Loucy (cell line): Measurements from ENCODE around the gene EPB41L5.

Experiments used
- EZH2phosphoT487 ChIP-seq: fragments of 200-600 bp; IDR thresholded peaks from 2 replicates; pipeline ENCODE4 v1.6.1; 2018; ENCODE audit warnings: antibody characterized with exemption, mild to moderate bottlenecking, moderate library complexity, borderline replicate concordance
- TF ChIP-seq, protein P1 (sequence below): fragments of 200-600 bp; sonication (generic); conservative IDR thresholded peaks from 2 replicates; pipeline ENCODE4 v1.5.1; 2014; ENCODE audit warnings: mild to moderate bottlenecking, antibody characterized with exemption, low read length

DNA sequence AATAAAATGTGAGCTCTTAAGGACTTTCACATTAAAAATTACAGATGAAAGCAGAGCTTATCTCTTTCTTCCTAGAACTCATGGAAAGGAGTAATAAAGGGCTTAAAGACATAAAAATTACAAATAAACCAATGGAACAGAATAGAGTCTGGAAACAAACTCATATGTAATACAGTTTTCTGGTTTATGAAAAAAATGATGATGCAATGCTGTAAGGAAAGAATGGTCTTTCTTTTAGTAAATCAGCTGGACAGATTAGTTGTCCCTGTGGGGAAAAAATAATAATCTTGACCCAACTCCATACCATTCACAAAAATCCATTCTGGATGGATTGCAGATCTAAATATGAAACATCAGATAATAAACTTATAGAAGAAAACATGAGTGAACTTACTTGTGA lies 156.1 kb downstream of the EPB41L5 start:
- TF ChIP-seq, protein P1, sequence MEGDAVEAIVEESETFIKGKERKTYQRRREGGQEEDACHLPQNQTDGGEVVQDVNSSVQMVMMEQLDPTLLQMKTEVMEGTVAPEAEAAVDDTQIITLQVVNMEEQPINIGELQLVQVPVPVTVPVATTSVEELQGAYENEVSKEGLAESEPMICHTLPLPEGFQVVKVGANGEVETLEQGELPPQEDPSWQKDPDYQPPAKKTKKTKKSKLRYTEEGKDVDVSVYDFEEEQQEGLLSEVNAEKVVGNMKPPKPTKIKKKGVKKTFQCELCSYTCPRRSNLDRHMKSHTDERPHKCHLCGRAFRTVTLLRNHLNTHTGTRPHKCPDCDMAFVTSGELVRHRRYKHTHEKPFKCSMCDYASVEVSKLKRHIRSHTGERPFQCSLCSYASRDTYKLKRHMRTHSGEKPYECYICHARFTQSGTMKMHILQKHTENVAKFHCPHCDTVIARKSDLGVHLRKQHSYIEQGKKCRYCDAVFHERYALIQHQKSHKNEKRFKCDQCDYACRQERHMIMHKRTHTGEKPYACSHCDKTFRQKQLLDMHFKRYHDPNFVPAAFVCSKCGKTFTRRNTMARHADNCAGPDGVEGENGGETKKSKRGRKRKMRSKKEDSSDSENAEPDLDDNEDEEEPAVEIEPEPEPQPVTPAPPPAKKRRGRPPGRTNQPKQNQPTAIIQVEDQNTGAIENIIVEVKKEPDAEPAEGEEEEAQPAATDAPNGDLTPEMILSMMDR, result no peak
- TF ChIP-seq EZH2phosphoT487, result no peak
